Type B pancreatic cell (in vitro differentiated cells): Measurements from ENCODE around the gene DOCK2. TPM values are rescaled to one million over a fixed set of nuclear protein-coding genes. Genes with fewer than 3 reads are reported as not detected.

Source experiments
- DNase-seq: peaks from one replicate; pipeline ENCODE4 v3.0.0; 2021; ENCODE audit warnings: mixed read lengths; ENCODE audit not compliant: unreplicated experiment; ENCODE audit errors: extremely low spot score
- H3K27ac Mint-ChIP-seq: 2 replicates; pipeline ENCODE4 v1.8.0; 2021; ENCODE audit warnings: mild to moderate bottlenecking, mixed read lengths
- H3K27me3 Mint-ChIP-seq: 2 replicates; pipeline ENCODE4 v1.8.0; 2021; ENCODE audit warnings: mixed read lengths
- H3K36me3 Mint-ChIP-seq: 2 replicates; pipeline ENCODE4 v1.8.0; 2021; ENCODE audit warnings: mixed read lengths
- H3K4me1 Mint-ChIP-seq: one replicate; pipeline ENCODE4 v1.8.0; 2021; ENCODE audit warnings: mixed read lengths; ENCODE audit not compliant: unreplicated experiment
- H3K4me3 Mint-ChIP-seq: 2 replicates; pipeline ENCODE4 v1.8.0; 2021; ENCODE audit warnings: mild to moderate bottlenecking, mixed read lengths
- H3K9me3 Mint-ChIP-seq: 2 replicates; pipeline ENCODE4 v1.8.0; 2021; ENCODE audit warnings: mixed read lengths
- total RNA-seq: library from RNA; stranded (reverse); gene quantifications from 2 replicates; pipeline ENCODE4 v1.2.1, GENCODE V29; 2021; ENCODE audit warnings: low replicate concordance
- TF ChIP-seq, protein P1 (sequence below): fragments of 200-600 bp; sonication (generic); conservative IDR thresholded peaks from 2 replicates; pipeline ENCODE4 v1.5.0; 2021; ENCODE audit warnings: antibody characterized with exemption, mild to moderate bottlenecking

DOCK2 gene
- total RNA-seq, 1 donor from 2014 or later: 0.82 TPM

DNA sequence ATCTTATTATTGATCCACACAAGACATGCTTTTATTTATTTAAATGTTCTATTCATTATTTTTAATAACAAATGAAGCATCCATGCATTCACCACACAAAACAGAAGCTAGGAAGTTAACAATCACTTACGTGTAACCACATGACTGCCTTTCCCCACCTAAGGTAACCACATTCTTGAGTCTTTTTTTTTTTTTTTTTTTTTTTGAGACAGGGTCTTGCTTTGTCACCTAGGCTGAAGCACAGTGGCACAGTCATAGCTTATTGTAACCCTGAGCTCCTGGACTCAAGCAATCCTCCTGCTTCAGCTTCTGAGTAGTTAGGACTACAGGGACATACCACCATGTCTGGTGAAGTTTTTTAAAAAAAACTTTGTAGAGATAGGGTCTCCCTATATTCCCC lies 133.0 kb downstream of the DOCK2 start:
- TF ChIP-seq, protein P1, sequence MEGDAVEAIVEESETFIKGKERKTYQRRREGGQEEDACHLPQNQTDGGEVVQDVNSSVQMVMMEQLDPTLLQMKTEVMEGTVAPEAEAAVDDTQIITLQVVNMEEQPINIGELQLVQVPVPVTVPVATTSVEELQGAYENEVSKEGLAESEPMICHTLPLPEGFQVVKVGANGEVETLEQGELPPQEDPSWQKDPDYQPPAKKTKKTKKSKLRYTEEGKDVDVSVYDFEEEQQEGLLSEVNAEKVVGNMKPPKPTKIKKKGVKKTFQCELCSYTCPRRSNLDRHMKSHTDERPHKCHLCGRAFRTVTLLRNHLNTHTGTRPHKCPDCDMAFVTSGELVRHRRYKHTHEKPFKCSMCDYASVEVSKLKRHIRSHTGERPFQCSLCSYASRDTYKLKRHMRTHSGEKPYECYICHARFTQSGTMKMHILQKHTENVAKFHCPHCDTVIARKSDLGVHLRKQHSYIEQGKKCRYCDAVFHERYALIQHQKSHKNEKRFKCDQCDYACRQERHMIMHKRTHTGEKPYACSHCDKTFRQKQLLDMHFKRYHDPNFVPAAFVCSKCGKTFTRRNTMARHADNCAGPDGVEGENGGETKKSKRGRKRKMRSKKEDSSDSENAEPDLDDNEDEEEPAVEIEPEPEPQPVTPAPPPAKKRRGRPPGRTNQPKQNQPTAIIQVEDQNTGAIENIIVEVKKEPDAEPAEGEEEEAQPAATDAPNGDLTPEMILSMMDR: no peak
- peaks cover 34% of the 10 kb centered on the region for H3K27me3 Mint-ChIP-seq
- H3K9me3 Mint-ChIP-seq: peaks cover 4% of the 10 kb centered on the region
- H3K27ac Mint-ChIP-seq: no peak overlapping the region
- no peaks in the 10 kb centered on the region for H3K36me3 Mint-ChIP-seq
- peaks cover 4% of the 10 kb centered on the region for H3K4me1 Mint-ChIP-seq
- H3K4me3 Mint-ChIP-seq: no peak overlapping the region
- no peak for DNase-seq

DNA sequence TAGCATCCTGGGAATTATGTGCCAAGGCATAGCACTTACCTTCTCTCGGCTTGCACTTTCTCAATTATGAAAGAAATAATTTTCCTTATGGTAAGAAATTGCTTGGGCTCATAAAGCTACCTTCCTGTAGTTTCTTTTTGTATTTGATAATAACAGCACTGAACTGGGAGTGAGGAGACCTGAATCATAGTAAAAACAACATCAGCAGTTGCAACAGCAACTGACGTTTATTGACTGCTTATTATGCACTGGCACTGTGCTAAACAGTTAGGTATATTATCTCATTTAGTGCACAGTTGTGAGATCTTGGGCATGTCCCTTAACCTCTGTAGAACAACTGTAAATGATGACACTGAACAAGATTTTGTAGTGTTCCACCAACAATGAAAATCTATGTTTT lies 135.2 kb downstream of the DOCK2 start:
- TF ChIP-seq, protein P1: no peak
- H3K4me1 Mint-ChIP-seq: peaks cover 8% of the 10 kb centered on the region
- H3K4me3 Mint-ChIP-seq: no peak overlapping the region
- no peaks in the 10 kb centered on the region for H3K36me3 Mint-ChIP-seq
- DNase-seq: no peak
- peaks cover 36% of the 10 kb centered on the region for H3K27me3 Mint-ChIP-seq
- no peaks in the 10 kb centered on the region for H3K9me3 Mint-ChIP-seq
- no peak overlapping the region for H3K27ac Mint-ChIP-seq

DNA sequence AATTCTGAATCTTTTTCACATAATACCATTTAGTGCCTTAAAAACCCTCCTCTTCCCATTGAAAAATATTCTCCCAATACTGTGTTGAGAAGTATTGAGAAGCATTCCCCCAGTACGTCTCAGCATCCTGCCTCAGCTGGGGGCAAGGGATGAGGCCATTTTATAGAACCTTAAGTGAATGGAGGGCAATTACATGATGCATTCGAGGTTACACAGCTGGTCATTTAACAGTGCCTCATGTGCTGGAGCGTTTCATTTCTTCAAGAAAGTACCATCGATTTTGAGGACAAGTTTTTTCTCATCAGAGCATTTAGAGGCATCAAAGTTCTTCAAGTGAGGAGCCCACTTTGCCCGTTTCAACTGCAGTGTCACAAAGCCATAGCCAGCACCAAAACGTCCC lies 135.6 kb downstream of the DOCK2 start:
- peaks cover 8% of the 10 kb centered on the region for H3K4me1 Mint-ChIP-seq
- DNase-seq: no peak
- no peaks in the 10 kb centered on the region for H3K9me3 Mint-ChIP-seq
- H3K36me3 Mint-ChIP-seq: no peaks in the 10 kb centered on the region
- H3K4me3 Mint-ChIP-seq: no peak overlapping the region
- TF ChIP-seq, protein P1: no peak
- H3K27ac Mint-ChIP-seq: no peak overlapping the region
- H3K27me3 Mint-ChIP-seq: peaks cover 34% of the 10 kb centered on the region

DNA sequence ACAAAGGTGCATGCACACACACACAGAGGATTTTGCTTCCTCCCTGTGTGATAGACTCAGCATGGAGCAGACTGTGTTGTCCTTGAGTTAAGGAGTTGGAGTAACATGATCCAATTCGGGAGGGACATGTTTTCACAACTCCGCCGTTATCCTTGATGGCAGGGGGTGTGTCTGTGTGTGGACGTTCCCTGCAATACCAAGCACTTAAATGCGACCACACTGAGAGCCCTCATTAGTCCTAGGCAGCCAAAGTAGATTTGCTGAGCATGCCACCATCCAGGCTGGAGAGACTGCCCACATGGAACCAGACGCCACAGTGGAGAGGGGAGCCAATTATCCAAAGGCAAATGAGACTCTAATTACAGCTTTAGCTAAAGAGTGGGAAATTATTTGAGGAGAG lies 140.1 kb downstream of the DOCK2 start:
- Mint-ChIP-seq H3K4me1 (peaks cover 8% of the 10 kb centered on the region), H3K4me3 (no peak overlapping the region), H3K27ac (no peak overlapping the region), H3K36me3 (no peaks in the 10 kb centered on the region), H3K27me3 (peaks cover 21% of the 10 kb centered on the region), H3K9me3 (no peaks in the 10 kb centered on the region)
- TF ChIP-seq, protein P1: no peak
- no peak for DNase-seq

DNA sequence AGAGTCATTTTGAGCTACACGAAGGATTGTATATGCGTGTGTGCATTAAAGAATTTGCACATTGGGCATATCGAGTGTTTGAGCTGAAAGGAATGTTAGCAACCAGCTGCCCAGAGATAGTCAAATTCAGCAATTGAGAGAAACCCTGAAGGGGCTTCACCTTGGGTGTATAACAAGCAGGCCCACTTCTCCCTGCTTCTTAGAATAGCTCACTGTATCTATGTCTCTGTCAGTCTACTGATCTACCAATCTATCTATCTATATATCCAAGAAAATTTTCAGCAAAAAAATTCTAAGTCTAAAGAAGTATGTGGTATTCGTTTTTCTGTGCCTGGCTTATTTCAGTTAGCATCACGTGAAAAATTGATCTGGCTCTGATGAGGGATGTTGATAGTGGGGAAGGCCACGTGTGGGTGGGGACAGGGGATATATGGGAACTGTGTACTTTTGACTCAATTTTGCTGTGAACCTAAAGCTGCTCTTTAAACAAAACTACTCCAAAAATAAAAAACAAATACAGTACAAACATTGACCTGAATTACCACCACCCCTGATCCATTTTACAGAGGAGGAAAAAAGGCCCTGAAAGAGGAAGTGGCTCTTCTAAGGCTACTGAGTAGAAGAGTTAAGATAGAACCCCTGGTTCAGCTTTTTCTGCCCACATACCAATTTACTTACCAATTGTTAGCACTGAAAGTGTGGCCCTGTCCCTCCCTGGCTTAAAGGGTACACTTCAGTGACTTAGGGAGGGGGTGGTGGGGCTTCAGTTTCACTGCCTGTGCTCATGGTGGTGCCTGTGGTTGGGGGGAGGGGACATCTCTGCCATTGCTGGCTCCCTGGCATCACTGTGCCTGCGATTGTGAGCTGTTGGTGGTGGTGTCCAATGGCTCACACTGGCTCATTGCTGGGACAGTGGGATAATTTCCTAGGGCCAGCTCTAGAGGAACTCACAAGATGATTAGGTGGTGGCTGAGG lies 141.8 kb downstream of the DOCK2 start:
- TF ChIP-seq, protein P1: no peak
- no peaks in the 10 kb centered on the region for H3K9me3 Mint-ChIP-seq
- H3K4me1 Mint-ChIP-seq: peaks cover 8% of the 10 kb centered on the region
- H3K27ac Mint-ChIP-seq: no peak overlapping the region
- no peaks in the 10 kb centered on the region for H3K36me3 Mint-ChIP-seq
- no peak overlapping the region for H3K4me3 Mint-ChIP-seq
- H3K27me3 Mint-ChIP-seq: peaks cover 15% of the 10 kb centered on the region
- DNase-seq: no peak
